Loucy (cell line): ENCODE measurements around the gene AQP12B.

Experiments
- EZH2phosphoT487 ChIP-seq: fragments of 200-600 bp; IDR thresholded peaks from 2 replicates; pipeline ENCODE4 v1.6.1; 2018; ENCODE audit warnings: antibody characterized with exemption, mild to moderate bottlenecking, moderate library complexity, borderline replicate concordance
- TF ChIP-seq, protein P1 (sequence below): fragments of 200-600 bp; sonication (generic); conservative IDR thresholded peaks from 2 replicates; pipeline ENCODE4 v1.5.1; 2014; ENCODE audit warnings: mild to moderate bottlenecking, antibody characterized with exemption, low read length

DNA sequence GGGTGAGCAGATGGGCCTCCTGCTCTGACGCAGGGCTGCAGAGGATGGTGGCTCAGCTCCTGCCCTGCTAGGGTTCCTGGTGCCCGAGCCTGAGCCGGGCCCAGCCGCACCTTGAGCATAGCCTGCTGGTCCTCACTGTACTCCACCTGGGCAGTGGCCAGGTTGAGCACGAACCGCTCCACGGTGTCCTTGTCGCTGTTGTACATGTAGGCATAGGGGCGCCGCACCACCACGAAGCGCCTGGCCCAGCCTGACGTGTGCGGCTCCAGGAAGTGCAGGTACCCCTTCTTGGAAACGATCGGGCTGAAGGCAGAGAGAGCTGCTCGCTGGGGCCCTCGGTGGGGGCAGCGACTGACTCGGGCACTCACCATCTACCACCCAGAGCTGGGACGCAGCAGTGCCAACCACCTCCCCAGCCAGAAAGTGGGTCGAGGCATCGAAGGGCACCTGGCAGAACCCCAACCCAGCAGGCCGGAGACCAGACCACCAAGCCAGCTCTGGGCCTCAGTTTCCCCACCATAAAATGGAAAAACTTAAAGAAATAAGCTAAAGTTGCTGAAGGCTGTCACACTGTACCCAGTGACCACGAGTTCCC is 36.3 kb upstream of the AQP12B start:
- TF ChIP-seq, protein P1, sequence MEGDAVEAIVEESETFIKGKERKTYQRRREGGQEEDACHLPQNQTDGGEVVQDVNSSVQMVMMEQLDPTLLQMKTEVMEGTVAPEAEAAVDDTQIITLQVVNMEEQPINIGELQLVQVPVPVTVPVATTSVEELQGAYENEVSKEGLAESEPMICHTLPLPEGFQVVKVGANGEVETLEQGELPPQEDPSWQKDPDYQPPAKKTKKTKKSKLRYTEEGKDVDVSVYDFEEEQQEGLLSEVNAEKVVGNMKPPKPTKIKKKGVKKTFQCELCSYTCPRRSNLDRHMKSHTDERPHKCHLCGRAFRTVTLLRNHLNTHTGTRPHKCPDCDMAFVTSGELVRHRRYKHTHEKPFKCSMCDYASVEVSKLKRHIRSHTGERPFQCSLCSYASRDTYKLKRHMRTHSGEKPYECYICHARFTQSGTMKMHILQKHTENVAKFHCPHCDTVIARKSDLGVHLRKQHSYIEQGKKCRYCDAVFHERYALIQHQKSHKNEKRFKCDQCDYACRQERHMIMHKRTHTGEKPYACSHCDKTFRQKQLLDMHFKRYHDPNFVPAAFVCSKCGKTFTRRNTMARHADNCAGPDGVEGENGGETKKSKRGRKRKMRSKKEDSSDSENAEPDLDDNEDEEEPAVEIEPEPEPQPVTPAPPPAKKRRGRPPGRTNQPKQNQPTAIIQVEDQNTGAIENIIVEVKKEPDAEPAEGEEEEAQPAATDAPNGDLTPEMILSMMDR: no peak
- TF ChIP-seq EZH2phosphoT487: no peak
